HG03575 (cell line): ENCODE results near the gene BTBD16.

Source experiments
- ATAC-seq: cut with Tn5 transposase; IDR thresholded peaks from one replicate; pipeline ENCODE4 v1.9.1; 2021; ENCODE audit not compliant: unreplicated experiment, insufficient number of reproducible peaks, low FRiP score; ENCODE audit errors: extremely low read depth

Gene BTBD16

GRCh38 chr10:122290833-122291532 is 19.9 kb downstream of the BTBD16 start:
- no peak for ATAC-seq

DNA sequence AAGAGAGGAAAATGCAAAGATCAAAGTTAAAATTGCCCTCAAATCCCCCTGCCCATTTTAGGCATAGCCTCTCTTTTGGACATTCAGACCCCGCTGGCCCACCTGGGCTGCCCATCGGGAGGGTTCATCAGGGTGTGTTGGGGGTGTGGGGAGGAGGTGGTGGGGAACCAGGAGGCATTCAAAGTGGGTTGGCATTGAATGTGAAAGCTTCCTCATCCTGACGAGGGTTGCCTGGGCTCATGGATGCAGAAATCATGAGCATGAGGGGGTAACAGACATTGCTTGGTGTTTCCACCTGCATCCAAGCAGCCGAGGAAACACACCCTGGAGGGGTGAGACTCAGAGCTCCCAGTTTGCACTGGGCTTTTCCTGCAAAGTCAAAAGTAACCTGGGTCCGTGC is 20.6 kb downstream of the BTBD16 start:
- ATAC-seq = no peak

- ATAC-seq = no peak
These were observed 21.3 kb downstream of the BTBD16 start for GRCh38 chr10:122292376-122292775.

GRCh38 chr10:122293156-122293960 is 22.3 kb downstream of the BTBD16 start:
- no peak for ATAC-seq

- no peak for ATAC-seq
These were observed 22.9 kb downstream of the BTBD16 start for GRCh38 chr10:122293961-122294380.

- no peak for ATAC-seq
These were observed 23.7 kb downstream of the BTBD16 start for GRCh38 chr10:122294511-122295450.

- ATAC-seq = no peak
These were observed 24.3 kb downstream of the BTBD16 start for GRCh38 chr10:122295451-122295809.

- ATAC-seq = no peak
These were observed 25.4 kb downstream of the BTBD16 start for GRCh38 chr10:122296363-122297120.

GRCh38 chr10:122297583-122297982 is 26.5 kb downstream of the BTBD16 start:
- ATAC-seq = no peak

GRCh38 chr10:122298206-122298597 is 27.1 kb downstream of the BTBD16 start:
- ATAC-seq = no peak

GRCh38 chr10:122298598-122299301 is 27.7 kb downstream of the BTBD16 start:
- ATAC-seq = no peak

DNA sequence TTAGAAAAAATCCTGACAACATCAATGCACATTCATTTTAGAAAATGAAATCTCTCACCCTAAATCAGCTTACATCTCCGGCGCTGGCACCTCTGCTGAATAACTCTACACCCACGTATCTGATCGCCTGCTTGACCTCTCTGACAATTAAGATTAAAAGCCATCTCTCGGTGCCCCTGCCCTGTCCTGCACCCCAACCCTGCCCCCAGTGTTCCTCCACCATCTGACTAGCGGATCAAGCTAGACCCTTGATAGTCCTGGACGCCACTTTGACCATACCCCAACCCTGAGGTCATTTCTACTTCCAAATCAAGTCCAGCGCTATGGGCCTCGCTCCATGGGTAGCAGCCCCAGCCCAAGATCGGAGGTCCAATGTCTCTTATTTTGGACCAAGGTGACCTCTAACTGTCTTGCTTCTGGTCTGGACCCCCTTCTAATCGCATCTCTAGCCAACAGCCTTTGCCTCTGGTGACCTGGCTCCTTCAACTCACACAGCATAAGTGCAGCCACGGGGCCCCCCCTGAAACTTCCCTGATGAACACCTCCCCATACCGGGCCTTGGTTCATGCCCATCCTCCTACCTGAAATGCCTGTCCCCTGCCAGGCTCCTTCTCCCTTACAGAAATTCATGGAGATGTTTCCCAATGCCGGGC is 28.5 kb downstream of the BTBD16 start:
- ATAC-seq = no peak

DNA sequence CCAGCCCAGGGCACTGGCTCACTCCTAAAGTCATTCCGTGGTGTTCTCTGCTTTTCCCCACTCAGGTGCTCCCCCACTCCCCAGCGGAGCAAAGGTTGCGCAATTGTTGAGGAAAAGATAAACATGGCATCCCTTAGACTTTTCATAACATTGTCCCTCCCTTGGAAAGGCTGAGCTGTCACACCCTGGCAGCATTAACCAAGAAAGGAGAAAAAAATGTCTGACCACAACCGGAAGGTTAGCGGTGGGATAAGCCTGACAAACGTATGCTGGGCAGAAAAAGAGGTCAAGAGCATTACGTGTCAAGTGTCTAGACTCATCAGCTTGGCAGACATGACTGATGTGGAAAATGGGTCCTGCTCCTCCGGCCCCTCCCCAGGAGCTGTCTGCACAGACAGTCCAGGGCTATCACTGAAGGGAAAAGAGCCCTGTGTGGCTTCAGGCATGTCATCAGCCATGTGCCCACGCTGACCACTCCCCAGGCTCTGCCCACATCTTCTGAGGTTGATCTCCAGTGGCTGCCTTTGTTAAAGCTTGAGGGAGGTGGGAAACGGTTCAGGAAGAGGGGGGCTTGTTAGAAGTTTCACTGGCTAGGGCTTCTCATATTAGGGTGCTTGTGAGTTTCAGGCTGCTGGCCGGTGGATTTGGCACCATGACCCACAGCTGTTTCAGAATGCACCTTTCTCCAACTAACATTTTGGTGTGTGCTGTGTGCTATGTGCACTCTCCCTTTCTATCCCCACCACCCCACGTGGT is 30.1 kb downstream of the BTBD16 start:
- ATAC-seq = no peak

GRCh38 chr10:122301811-122302115 is 30.7 kb downstream of the BTBD16 start:
- ATAC-seq = no peak

GRCh38 chr10:122302315-122302714 is 31.2 kb downstream of the BTBD16 start:
- ATAC-seq = no peak

DNA sequence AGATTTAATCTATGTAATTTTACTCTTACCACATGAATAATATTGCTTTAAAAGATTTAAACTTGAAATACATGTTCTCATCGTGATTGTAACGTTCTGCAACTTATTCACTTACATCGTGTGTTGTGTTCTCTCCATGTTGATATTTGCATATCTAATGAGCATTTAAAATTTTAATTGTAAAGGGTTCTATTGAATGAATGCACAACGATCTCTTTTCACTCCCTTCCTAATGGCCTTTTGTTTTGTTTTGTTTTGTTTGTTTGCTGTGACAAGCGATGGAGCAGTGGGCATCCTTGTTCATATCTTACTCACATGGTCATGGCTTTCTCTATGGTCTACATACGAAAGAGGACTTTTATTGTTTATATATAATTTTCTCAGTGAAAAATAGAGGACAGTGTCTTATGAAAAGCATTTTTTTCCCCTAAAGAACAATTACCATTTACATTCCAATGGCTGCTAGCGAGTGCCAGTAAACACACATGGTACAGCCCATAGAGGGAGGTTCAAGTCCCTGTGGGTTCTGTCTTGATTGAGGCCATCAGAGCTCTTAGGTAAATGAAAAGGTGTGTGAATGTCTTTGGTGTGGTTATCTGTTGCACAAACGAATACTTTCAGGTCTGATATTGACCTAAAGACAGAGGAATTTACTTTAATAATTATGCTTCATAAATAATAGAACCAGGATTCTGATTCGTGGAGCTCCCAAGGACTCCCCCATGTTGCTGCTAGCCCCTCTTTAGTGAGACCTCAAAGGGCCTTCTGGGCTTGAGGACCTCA is 32.4 kb downstream of the BTBD16 start:
- no peak for ATAC-seq
